Thyroid gland (tissue), 4 donors: ENCODE results near the gene GLYAT.

Experiments used
- POLR2A ChIP-seq, 2 donors: fragments of 450-650 bp; IDR thresholded peaks; one replicate each; pipeline ENCODE4 v1.6.1; 2017; ENCODE audit warnings: antibody characterized with exemption in 2 of 2, mild to moderate bottlenecking in 2 of 2, moderate library complexity in 1 of 2
- TF ChIP-seq, protein P1 (sequence below), 6 experiments: fragments of 200-600 bp in 3 of 6; fragments of 450-650 bp in 3 of 6; sonication (generic) in 3 of 6; IDR thresholded peaks; one replicate each; pipeline ENCODE4 v1.5.1; 2016 to 2019; ENCODE audit warnings: antibody characterized with exemption in 6 of 6, mild to moderate bottlenecking in 2 of 6, inconsistent platforms in 1 of 6, moderate library complexity in 1 of 6

- TF ChIP-seq, protein P1, sequence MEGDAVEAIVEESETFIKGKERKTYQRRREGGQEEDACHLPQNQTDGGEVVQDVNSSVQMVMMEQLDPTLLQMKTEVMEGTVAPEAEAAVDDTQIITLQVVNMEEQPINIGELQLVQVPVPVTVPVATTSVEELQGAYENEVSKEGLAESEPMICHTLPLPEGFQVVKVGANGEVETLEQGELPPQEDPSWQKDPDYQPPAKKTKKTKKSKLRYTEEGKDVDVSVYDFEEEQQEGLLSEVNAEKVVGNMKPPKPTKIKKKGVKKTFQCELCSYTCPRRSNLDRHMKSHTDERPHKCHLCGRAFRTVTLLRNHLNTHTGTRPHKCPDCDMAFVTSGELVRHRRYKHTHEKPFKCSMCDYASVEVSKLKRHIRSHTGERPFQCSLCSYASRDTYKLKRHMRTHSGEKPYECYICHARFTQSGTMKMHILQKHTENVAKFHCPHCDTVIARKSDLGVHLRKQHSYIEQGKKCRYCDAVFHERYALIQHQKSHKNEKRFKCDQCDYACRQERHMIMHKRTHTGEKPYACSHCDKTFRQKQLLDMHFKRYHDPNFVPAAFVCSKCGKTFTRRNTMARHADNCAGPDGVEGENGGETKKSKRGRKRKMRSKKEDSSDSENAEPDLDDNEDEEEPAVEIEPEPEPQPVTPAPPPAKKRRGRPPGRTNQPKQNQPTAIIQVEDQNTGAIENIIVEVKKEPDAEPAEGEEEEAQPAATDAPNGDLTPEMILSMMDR (IDR thresholded peaks at IDR 0.05) = no peak
- no peak for TF ChIP-seq POLR2A (IDR thresholded peaks at IDR 0.05)
Observed at GRCh38 chr11:58780578-58780977, 48.8 kb upstream of the GLYAT start.
